Mucosa of rectum (tissue), 2 donors: Measurements from ENCODE around the gene EHHADH.
A peak's percentile ranks its signal among the peaks of the same experiment; 100 is the strongest.

Source experiments
- H3K27ac ChIP-seq, 2 donors: one replicate each; pipeline ENCODE4 v1.7.0; 2013; ENCODE audit warnings: inconsistent platforms in 2 of 2, low read depth in 2 of 2, low read length in 2 of 2
- H3K27me3 ChIP-seq, 2 donors: one replicate each; pipeline ENCODE4 v1.7.0; 2013; ENCODE audit warnings: low read length in 2 of 2; ENCODE audit not compliant: control insufficient read depth in 2 of 2, insufficient read depth in 2 of 2
- H3K36me3 ChIP-seq, 2 donors: one replicate each; pipeline ENCODE4 v1.7.0; 2013; ENCODE audit warnings: low read length in 2 of 2; ENCODE audit not compliant: control insufficient read depth in 2 of 2, insufficient read depth in 2 of 2
- H3K4me1 ChIP-seq, 2 donors: one replicate each; pipeline ENCODE4 v1.7.0; 2013; ENCODE audit warnings: low read length in 2 of 2, mild to moderate bottlenecking in 1 of 2; ENCODE audit not compliant: control insufficient read depth in 2 of 2, insufficient read depth in 2 of 2
- H3K4me3 ChIP-seq, 2 donors: one replicate each; pipeline ENCODE4 v1.7.0; 2013; ENCODE audit warnings: low read length in 2 of 2
- H3K9ac ChIP-seq, 2 donors: one replicate each; pipeline ENCODE4 v1.7.0; 2013; ENCODE audit warnings: low read length in 2 of 2, low read depth in 1 of 2, mild to moderate bottlenecking in 1 of 2
- H3K9me3 ChIP-seq, 2 donors: one replicate each; pipeline ENCODE4 v1.7.0; 2013; ENCODE audit warnings: low read length in 2 of 2; ENCODE audit not compliant: control insufficient read depth in 2 of 2
- donor health status: healthy.
- donor health status: Normal muscosa, but diverticular disease.

EHHADH gene

GRCh38 chr3:185151101-185151963, 102.5 kb downstream of the EHHADH start:
- peak overlapping the region; percentile 68 to 70 for H3K9ac ChIP-seq
- H3K9me3 ChIP-seq = no peaks in the 10 kb centered on the region
- no peaks in the 10 kb centered on the region for H3K4me1 ChIP-seq
- no peaks in the 10 kb centered on the region for H3K36me3 ChIP-seq
- peak overlapping the region in 1 of 2 donors; percentile 86 for H3K27ac ChIP-seq
- H3K4me3 ChIP-seq = peak overlapping the region; percentile 86 to 87
- peaks cover 0 to 6% of the 10 kb centered on the region in 2 donors for H3K27me3 ChIP-seq

DNA sequence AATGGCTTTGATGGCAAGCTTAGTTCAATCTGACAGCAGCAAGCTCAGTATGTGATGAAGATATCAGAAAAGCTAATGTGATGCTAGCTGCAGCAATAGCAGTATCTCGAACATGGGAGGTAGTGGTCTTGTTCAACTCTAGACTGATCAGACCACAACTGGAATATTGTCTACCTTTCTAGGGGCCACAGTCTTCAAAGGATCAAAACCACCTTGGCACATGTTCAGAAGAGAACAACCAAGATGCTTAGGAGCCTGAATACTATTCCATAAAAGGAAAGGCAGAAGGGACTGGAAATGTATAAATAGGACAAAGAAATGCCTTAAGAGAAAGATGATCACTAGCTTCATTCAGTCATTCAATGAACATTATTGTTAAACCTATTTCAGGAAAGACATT, 103.3 kb downstream of the EHHADH start:
- Histone ChIP-seq H3K4me3 (peak overlapping the region in 1 of 2 donors; percentile 87), H3K27me3 (peaks cover 0 to 6% of the 10 kb centered on the region in 2 donors), H3K27ac (peak overlapping the region in 1 of 2 donors; percentile 46)

GRCh38 chr3:185149591-185149990, 104.3 kb downstream of the EHHADH start:
- H3K4me1 ChIP-seq = no peaks in the 10 kb centered on the region
- H3K27ac ChIP-seq = no peak overlapping the region
- H3K27me3 ChIP-seq = peaks cover 0 to 6% of the 10 kb centered on the region in 2 donors

More for the DNA sequence above, 103.3 kb downstream of the EHHADH start:
- no peaks in the 10 kb centered on the region for H3K36me3 ChIP-seq
- H3K4me1 ChIP-seq = no peaks in the 10 kb centered on the region
- no peaks in the 10 kb centered on the region for H3K9me3 ChIP-seq
- no peak overlapping the region for H3K9ac ChIP-seq

GRCh38 chr3:185145511-185145910, 108.3 kb downstream of the EHHADH start:
- Histone ChIP-seq H3K27me3 (no peaks in the 10 kb centered on the region), H3K4me3 (no peak overlapping the region), H3K9me3 (no peaks in the 10 kb centered on the region), H3K36me3 (no peaks in the 10 kb centered on the region), H3K4me1 (no peaks in the 10 kb centered on the region), H3K27ac (no peak overlapping the region), H3K9ac (no peak overlapping the region)

More at GRCh38 chr3:185149591-185149990, 104.3 kb downstream of the EHHADH start:
- no peaks in the 10 kb centered on the region for H3K9me3 ChIP-seq
- no peak overlapping the region for H3K9ac ChIP-seq
- no peak overlapping the region for H3K4me3 ChIP-seq
- no peaks in the 10 kb centered on the region for H3K36me3 ChIP-seq

DNA sequence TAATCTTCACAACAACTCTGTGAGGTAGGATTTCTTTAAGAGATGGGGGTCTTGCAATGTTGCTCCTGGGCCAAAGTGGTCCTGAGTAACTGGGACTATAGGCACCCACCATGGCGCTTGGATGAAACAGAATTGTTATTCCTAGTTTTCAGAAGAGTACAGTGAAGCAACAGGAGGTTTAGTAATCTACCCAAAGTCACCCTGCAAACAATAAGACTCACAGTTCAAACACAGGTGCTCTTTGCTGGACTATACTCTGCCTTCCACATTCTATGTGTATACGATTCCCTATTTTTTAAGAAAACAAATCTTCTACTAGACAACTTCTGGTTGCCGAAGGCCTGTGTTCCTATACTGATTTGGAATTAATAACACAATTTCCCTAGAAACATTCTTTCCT, 109.1 kb downstream of the EHHADH start:
- H3K9ac ChIP-seq = no peak overlapping the region
- no peaks in the 10 kb centered on the region for H3K27me3 ChIP-seq
- H3K4me3 ChIP-seq = no peak overlapping the region
- no peak overlapping the region for H3K27ac ChIP-seq
- no peaks in the 10 kb centered on the region for H3K36me3 ChIP-seq
- H3K4me1 ChIP-seq = no peaks in the 10 kb centered on the region
- H3K9me3 ChIP-seq = no peaks in the 10 kb centered on the region
